PFSK-1 (cell line): ENCODE results near the gene DIPK2A.

Experiments used
- POLR2AphosphoS5 ChIP-seq: IDR thresholded peaks from 2 replicates; pipeline ENCODE4 v1.6.1; 2012; ENCODE audit warnings: low read depth, mild to moderate bottlenecking, control low read depth, low read length, moderate library complexity
- SIN3A ChIP-seq: IDR thresholded peaks from 2 replicates; pipeline ENCODE4 v1.6.1; 2012; ENCODE audit warnings: mild to moderate bottlenecking, low read length, moderate library complexity, borderline replicate concordance; ENCODE audit not compliant: insufficient read depth
- TAF1 ChIP-seq: IDR thresholded peaks from 2 replicates; pipeline ENCODE4 v1.6.1; 2012; ENCODE audit warnings: low read length, control low read depth, borderline replicate concordance; ENCODE audit not compliant: insufficient read depth

GRCh38 chr3:143973259-143974021, 1.8 kb downstream of the DIPK2A start:
- TF ChIP-seq POLR2AphosphoS5: no peak
- no peak for TF ChIP-seq TAF1
- TF ChIP-seq SIN3A: no peak
